ENCODE data around the gene SMYD3. TPM values are rescaled to one million over a fixed set of nuclear protein-coding genes. Genes with fewer than 3 reads are reported as not detected.

SMYD3 gene
- total RNA-seq, 2 experiments from 2014 or later = 22.6 to 24.6 TPM

GRCh38 chr1:245863566-245864184 lies 643.4 kb downstream of the SMYD3 start:
- Mint-ChIP-seq H3K9me3 (no peaks in the 10 kb centered on the region), H3K36me3 (ENCODE audit: low read depth) (peaks cover 8% of the 10 kb centered on the region), H3K27me3 (no peaks in the 10 kb centered on the region), H3K4me3 (no peak overlapping the region), H3K4me1 (ENCODE audit: low read depth) (no peaks in the 10 kb centered on the region), H3K27ac (no peak overlapping the region)
- ATAC-seq (no peak), DNase-seq (no peak)
- POLR2A ChIA-PET = no interaction called here
- CTCF ChIA-PET = interaction anchor here (2.2 kb wide), 1 partner anchor 25 kb away, joined by 6 read pairs; no protein-coding TSS in a partner anchor
- intact Hi-C loops (cut with micrococcal nuclease) = no loop called here
- no peak for TF ChIP-seq CTCF (IDR thresholded peaks at IDR 0.05)

- H3K27ac Mint-ChIP-seq = no peak overlapping the region
- H3K9me3 Mint-ChIP-seq = no peaks in the 10 kb centered on the region
- H3K4me1 Mint-ChIP-seq (ENCODE audit: low read depth) = no peaks in the 10 kb centered on the region
These were observed 644.1 kb downstream of the SMYD3 start for GRCh38 chr1:245862812-245863540.

GRCh38 chr1:245860657-245861544 lies 646.2 kb downstream of the SMYD3 start:
- Mint-ChIP-seq H3K27ac (no peak overlapping the region), H3K27me3 (no peaks in the 10 kb centered on the region), H3K36me3 (ENCODE audit: low read depth) (peaks cover 28% of the 10 kb centered on the region), H3K4me1 (ENCODE audit: low read depth) (no peaks in the 10 kb centered on the region), H3K9me3 (no peaks in the 10 kb centered on the region), H3K4me3 (no peak overlapping the region)
- POLR2A ChIA-PET = no interaction called here
- DNase-seq (no peak), ATAC-seq (no peak)
- CTCF ChIA-PET = interaction anchor here (2.2 kb wide), 1 partner anchor 28 kb away, joined by 6 read pairs; no protein-coding TSS in a partner anchor
- intact Hi-C loops (cut with micrococcal nuclease) = no loop called here
- TF ChIP-seq CTCF (IDR thresholded peaks at IDR 0.05) = no peak

More at GRCh38 chr1:245862812-245863540, 644.1 kb downstream of the SMYD3 start:
- POLR2A ChIA-PET = no interaction called here
- Mint-ChIP-seq H3K27me3 (no peaks in the 10 kb centered on the region), H3K36me3 (ENCODE audit: low read depth) (peaks cover 10% of the 10 kb centered on the region), H3K4me3 (no peak overlapping the region)
- ATAC-seq = no peak
- no peak for DNase-seq
- intact Hi-C loops (cut with micrococcal nuclease) = no loop called here
- TF ChIP-seq CTCF (IDR thresholded peaks at IDR 0.05) = no peak
- CTCF ChIA-PET = interaction anchor here (2.2 kb wide), 1 partner anchor 26 kb away, joined by 6 read pairs; no protein-coding TSS in a partner anchor

DNA sequence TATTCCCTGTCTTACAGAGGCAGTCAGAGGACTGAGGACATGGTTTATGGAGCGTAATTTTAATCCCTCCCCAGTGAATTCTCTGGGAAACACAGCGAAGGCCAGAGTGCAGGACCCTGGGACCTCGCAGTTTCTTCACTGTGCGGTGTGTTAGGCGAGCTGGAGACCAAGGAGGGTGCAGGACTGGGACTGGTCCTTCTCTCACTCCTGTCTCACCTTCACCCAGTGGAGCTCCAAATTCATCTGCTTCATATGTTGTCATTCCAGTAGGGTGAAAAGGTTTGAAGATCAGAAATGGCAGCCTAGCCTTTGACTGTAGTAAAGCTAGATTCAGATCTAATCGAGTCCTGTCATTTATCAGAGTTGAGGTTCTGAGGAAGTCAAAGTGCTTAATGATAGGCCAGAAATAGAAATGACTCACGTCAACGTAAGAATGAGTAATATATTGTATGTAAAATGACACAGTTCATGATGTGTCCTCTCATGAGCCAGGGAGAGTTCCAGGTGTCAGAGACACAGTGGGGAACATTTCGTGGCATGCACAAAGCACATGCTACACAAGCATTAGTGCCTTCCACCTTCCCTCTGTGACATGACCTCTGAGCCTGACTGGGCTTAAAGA lies 647.5 kb downstream of the SMYD3 start:
- no peaks in the 10 kb centered on the region for H3K27me3 Mint-ChIP-seq
- no peak overlapping the region for H3K27ac Mint-ChIP-seq
- ATAC-seq (peak; percentile 34), DNase-seq (no peak)
- no peak for TF ChIP-seq CTCF (IDR thresholded peaks at IDR 0.05)
- H3K9me3 Mint-ChIP-seq = peaks cover 4% of the 10 kb centered on the region
- ChIA-PET CTCF (no interaction called here), POLR2A (no interaction called here)
- H3K36me3 Mint-ChIP-seq (ENCODE audit: low read depth) = peaks cover 35% of the 10 kb centered on the region
- intact Hi-C loops (cut with micrococcal nuclease) = no loop called here
- no peak overlapping the region for H3K4me3 Mint-ChIP-seq
- H3K4me1 Mint-ChIP-seq (ENCODE audit: low read depth) = no peaks in the 10 kb centered on the region
